ENCODE data around the gene SRRM3.
"Not testable (repeated sequence)": the region's sequence is repeated elsewhere in the genome, so short reads cannot be mapped to it uniquely, and the experiment has no call there.

Gene SRRM3

GRCh38 chr7:76272851-76273497, 71.3 kb downstream of the SRRM3 start:
- FAIRE-seq (no peak), DNase-seq (ENCODE audit: insufficient read length, low spot score) (no peak)
- TF ChIP-seq POLR2A (IDR thresholded peaks at IDR 0.05; ENCODE audit: low read depth, low read length): no peak

DNA sequence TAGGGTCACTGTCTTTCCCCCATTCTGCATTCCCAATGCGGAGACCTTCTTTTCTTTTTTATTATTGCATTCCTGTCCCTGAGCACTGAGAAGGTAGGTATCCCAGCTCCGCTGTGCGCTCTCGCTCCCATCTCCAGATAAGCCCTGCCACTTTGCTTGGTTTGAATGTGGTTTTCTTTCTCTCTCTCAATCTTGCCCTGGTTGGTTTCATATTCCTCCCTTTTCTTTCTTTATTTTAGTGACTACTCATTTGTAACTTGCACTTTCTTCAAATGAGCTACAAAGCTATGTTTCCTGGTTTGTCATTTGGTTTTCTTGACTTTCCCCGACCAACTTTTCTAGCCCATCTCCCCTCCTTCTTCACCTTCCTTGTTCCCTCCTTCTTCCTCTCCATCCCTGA, 71.8 kb downstream of the SRRM3 start:
- no peak for DNase-seq (ENCODE audit: insufficient read length, low spot score)
- no peak for FAIRE-seq

DNA sequence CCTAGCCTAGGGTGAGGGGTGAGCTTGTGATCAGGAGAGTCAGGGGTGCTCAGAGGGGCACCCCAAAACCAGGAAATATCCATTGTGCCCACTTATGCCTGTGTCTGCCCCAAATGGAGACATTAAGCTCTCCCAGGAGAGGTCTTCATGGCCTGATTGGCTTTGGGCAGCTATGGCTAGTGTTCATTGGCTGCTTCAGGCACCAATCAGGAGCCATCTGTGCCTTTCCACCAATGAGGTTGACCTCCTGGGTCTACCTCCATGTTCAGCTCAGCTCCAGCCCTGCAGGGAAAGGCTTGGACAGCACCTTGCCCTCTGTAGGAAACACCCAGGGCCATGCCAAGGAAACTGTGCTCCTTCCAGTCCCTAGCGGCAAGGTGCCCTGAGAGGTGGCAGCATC, 76.8 kb downstream of the SRRM3 start:
- TF ChIP-seq POLR2A (IDR thresholded peaks at IDR 0.05; ENCODE audit: low read depth, low read length): no peak
- DNase-seq (ENCODE audit: insufficient read length, low spot score): no peak
- FAIRE-seq: no peak

More for the DNA sequence above, 71.8 kb downstream of the SRRM3 start:
- TF ChIP-seq POLR2A (IDR thresholded peaks at IDR 0.05; ENCODE audit: low read depth, low read length): no peak

DNA sequence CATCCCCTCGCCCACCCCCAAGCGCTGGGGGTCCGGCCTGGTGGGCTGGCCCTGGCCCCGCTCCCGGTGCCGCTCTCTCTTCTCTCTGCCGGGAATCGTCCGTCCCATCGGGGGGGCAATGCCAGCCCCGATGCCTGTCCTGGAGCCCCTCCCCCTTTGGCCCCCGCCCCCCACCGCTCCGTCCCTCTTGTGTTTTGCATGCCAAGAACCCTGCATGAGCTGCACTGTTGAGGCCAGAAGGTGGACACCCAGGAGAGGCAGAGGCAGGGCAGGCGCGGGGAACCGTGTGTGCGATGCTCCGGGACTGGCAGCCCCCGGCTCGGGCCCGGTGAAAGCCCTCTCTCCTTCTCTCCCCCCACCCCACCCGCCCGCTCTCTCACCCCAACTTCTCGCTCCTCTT, 78.7 kb downstream of the SRRM3 start:
- FAIRE-seq (no peak), DNase-seq (ENCODE audit: insufficient read length, low spot score) (no peak)
- TF ChIP-seq POLR2A (IDR thresholded peaks at IDR 0.05; ENCODE audit: low read depth, low read length): no peak

DNA sequence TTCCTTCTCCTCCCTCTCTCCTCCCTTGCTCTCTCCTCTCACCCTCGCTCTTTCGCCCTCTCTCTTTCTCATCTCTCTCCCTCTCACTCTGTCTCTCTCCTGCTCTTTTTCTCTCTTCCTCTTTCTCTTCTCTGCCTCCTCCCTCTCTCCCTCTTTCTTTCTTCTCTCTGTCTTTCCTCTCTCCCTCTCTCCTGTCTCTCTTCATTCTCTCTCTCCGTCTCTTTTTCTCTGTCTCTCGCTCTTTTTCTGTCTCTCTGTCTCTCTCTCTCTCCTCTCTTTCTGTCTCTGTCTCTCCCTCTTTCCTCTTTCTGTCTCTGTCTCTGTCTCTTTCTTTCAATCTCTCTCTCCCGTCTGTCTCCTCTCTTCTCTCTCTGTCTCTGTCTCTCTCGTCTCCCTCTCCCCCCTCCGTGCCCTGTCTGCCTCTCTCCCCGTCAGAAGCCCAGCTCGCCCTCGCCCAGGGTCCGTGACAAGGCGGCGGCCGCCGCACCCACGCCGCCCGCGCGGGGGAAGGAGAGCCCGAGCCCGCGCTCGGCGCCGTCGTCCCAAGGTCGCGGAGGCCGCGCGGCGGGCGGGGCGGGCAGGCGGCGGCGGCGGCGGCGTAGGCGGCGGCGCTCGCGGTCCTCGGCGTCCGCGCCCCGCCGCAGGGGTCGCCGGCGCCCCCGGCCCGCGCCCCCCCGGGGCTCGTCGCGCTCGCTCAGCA, 79.5 kb downstream of the SRRM3 start:
- FAIRE-seq (no peak), DNase-seq (ENCODE audit: insufficient read length, low spot score) (no peak)
- TF ChIP-seq POLR2A (IDR thresholded peaks at IDR 0.05; ENCODE audit: low read depth, low read length): no peak

DNA sequence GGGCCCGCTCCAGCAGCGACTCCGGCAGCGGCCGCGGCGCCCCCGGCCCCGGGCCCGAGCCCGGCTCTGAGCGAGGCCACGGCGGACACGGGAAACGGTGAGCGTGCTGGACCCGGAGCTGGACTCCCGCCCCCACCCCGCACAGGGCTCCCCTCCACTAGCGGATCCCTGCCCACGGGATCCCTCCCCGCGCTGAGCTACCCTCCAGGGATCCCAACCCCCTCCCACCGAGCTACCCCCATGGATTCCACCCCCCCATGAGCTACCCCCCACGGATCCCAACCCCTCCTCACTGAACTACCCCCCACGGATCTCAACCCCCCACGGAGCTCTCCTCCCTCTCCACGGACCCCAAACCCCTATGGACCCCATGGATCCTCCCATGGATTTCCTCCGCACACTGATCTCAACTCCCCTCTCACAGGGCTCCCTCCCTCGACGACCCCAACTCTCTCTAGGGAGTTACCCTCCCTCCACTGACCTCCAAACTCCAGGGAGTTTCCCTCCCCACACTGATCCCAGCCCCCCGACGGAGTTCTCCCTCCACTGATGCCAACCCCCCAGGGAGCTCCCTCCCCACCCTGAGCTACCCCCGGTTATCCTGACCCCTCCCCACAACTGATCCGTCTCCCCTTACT, 80.1 kb downstream of the SRRM3 start:
- FAIRE-seq: no peak
- TF ChIP-seq POLR2A (IDR thresholded peaks at IDR 0.05; ENCODE audit: low read depth, low read length): no peak
- DNase-seq (ENCODE audit: insufficient read length, low spot score): no peak

GRCh38 chr7:76282344-76283253, 80.9 kb downstream of the SRRM3 start:
- TF ChIP-seq POLR2A (IDR thresholded peaks at IDR 0.05; ENCODE audit: low read depth, low read length): no peak
- no peak for FAIRE-seq
- no peak for DNase-seq (ENCODE audit: insufficient read length, low spot score)

DNA sequence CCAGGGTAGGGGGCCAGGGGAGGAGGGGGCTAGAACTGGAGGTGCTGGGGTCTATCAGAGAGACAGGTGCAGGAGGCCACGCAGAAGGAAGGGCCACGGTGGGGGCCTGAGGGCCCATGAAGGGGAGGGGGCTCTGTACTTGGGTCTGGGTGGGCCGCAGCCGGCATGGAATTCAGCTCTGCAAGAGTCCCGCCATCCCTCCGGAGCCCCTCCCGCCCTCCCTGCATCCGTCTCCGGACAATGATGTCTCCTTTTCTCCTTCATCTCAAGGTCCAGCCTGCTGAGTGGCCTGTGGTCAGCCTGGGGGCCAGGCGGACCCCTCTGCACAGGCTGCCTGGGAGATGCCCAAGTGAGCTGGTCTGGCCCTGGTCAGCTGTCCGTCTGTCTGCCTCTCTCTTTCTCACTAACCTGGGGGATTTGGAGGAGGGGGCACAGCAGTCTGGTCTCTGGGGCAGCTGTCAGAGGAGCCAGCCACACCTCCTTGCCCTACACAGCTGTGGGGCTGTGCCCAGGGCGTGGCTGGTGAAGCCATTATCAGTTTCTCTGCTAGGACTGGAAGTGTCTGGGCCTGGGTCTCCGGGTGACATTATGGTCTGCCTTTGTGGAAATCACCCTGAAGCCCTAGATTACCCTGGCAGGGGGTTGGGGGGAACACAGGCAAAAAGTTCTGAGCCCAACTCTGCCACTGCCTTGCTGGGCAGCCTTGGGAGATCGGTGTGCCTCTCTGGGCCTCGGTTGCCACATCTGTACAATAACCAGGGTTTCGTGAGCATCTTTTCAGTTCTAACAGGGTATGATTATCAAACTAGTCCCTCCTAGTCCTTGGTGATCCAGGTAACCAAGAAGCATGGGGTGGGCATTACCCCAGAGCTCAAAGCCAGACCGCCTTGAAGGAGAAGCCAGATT, 81.8 kb downstream of the SRRM3 start:
- FAIRE-seq: no peak
- DNase-seq (ENCODE audit: insufficient read length, low spot score): no peak
- TF ChIP-seq POLR2A (IDR thresholded peaks at IDR 0.05; ENCODE audit: low read depth, low read length): no peak

DNA sequence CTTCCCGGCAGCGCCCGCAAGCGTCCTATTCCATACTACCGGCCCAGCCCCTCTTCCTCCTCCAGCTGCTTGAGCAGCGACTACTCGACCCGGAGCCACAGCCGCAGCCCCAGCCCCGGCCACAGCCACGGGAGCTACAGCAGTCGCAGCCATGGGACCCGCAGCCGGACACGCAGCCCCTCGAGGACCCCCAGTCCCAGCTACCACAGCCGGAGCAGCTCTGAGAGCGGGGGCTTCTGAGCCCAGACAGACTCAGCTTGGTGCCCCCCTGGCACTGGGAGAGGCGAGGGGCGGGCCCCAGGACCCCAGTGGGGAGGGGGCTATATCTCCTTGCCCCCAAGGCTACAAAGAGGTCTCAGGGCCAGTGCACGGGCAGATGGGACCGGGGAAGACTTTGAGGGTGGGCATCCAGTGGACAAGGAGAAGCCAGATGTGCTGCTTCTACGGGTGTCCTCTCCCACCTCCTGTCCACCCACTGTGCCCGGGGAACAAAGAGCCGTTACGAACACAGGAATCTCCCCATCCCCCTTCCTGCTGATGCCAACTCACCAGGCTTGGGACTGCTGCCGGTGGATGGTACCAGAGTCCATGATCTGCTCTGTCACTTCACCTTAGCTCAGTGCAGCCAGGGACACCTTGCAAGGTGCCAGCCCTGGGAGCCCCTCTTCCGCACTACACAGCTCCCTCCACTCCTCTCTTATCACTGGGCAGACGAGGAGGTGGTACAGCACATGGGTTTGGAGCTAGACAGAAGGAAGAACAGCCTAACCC, 84.1 kb downstream of the SRRM3 start:
- FAIRE-seq (no peak), DNase-seq (ENCODE audit: insufficient read length, low spot score) (no peak)
- TF ChIP-seq POLR2A (IDR thresholded peaks at IDR 0.05; ENCODE audit: low read depth, low read length): no peak

- TF ChIP-seq POLR2A (IDR thresholded peaks at IDR 0.05; ENCODE audit: low read depth, low read length): no peak
- FAIRE-seq: no peak
- no peak for DNase-seq (ENCODE audit: insufficient read length, low spot score)
Measured at GRCh38 chr7:76286842-76287403, 85.2 kb downstream of the SRRM3 start.

- DNase-seq (ENCODE audit: insufficient read length, low spot score); FAIRE-seq: not testable (repeated sequence)
Measured at GRCh38 chr7:76290847-76291350, 89.2 kb downstream of the SRRM3 start.

Measured in H54 (cell line).